GM12891 (cell line): ENCODE results near the gene MRPL44.

Experiments
- DNase-seq: peaks from one replicate; pipeline ENCODE4 v3.0.0; 2011; ENCODE audit warnings: low spot score; ENCODE audit not compliant: insufficient read length
- FAIRE-seq: peaks from 2 replicates; lab custom pipeline; 2011; peaks lifted over from hg19 to GRCh38; lab: Jason Lieb, UNC
- PAX5 ChIP-seq: IDR thresholded peaks from 2 replicates; pipeline ENCODE4 v1.6.1; 2011; ENCODE audit warnings: low read length, moderate library complexity, mild to moderate bottlenecking; ENCODE audit not compliant: insufficient read depth, severe bottlenecking
- POLR2A ChIP-seq: IDR thresholded peaks from 2 replicates; pipeline ENCODE4 v1.6.1; 2011; ENCODE audit warnings: low read depth, low read length, control low read depth
- POLR2AphosphoS5 ChIP-seq: IDR thresholded peaks from 2 replicates; pipeline ENCODE4 v1.6.1; 2011; ENCODE audit warnings: low read depth, low read length, control low read depth
- POU2F2 ChIP-seq: IDR thresholded peaks from 2 replicates; pipeline ENCODE4 v1.6.1; 2011; ENCODE audit warnings: low read depth, mild to moderate bottlenecking, control low read depth, low read length, moderate library complexity
- SPI1 ChIP-seq: IDR thresholded peaks from 2 replicates; pipeline ENCODE4 v1.6.1; 2011; ENCODE audit warnings: low read depth, low read length, control low read depth
- TAF1 ChIP-seq: IDR thresholded peaks from 2 replicates; pipeline ENCODE4 v1.6.1; 2011; ENCODE audit warnings: low read depth, low read length, control low read depth

MRPL44 gene

GRCh38 chr2:223981241-223981640 is 24.0 kb downstream of the MRPL44 start:
- no peak for FAIRE-seq
- TF ChIP-seq PAX5 (no peak), POU2F2 (no peak), POLR2AphosphoS5 (no peak), SPI1 (no peak), TAF1 (no peak), POLR2A (no peak)
- no peak for DNase-seq

GRCh38 chr2:223989206-223989855 is 32.1 kb downstream of the MRPL44 start:
- DNase-seq, result no peak

DNA sequence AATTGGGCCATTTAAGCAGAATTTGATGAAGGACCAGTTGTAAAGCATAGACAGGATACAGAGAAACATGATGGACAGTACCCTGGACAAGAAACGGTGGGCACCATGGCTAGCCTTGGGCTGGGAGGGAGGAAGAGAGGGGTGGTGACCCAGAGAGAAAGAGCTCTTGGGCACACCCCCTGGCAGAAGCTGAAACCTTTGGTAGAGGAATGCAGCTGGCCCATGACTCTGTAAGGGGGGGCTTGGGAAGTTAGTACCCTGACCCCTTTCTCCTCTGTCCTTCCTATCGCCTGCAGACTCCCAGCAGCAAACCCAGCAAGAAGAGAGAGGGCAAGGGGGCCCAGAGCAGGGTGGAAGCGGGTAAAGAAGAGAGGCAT is 32.6 kb downstream of the MRPL44 start:
- no peak for TF ChIP-seq PAX5
- TF ChIP-seq POU2F2, result no peak
- TF ChIP-seq TAF1, result no peak
- no peak for TF ChIP-seq SPI1
- no peak for TF ChIP-seq POLR2A
- FAIRE-seq (no peak), DNase-seq (no peak)

More at GRCh38 chr2:223989206-223989855, 32.1 kb downstream of the MRPL44 start:
- FAIRE-seq, result no peak
- TF ChIP-seq POLR2A (no peak), TAF1 (no peak), POLR2AphosphoS5 (no peak), SPI1 (no peak), PAX5 (no peak), POU2F2 (no peak)

DNA sequence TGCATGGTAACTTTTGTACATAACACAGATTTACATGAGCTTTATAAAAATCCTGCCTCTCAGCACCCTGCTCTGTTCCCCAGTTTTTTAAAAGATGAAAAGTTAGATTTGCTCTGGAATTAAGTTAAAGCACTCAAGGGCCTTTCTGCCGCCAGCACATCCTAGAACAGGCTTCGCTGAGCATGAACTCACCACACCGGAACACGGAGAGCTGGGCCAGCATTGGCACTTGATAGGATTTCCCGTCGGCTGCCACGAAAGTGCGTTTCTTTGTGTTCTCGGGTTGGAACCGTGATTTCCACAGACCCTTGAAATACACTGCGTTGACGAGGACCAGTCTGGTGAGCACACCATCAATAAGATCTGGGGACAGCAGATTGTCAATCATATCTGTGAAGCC is 34.3 kb downstream of the MRPL44 start:
- FAIRE-seq (no peak), DNase-seq (no peak)
- TF ChIP-seq TAF1, result no peak
- no peak for TF ChIP-seq POLR2AphosphoS5
- no peak for TF ChIP-seq PAX5
- no peak for TF ChIP-seq POLR2A
- no peak for TF ChIP-seq POU2F2
- no peak for TF ChIP-seq SPI1

DNA sequence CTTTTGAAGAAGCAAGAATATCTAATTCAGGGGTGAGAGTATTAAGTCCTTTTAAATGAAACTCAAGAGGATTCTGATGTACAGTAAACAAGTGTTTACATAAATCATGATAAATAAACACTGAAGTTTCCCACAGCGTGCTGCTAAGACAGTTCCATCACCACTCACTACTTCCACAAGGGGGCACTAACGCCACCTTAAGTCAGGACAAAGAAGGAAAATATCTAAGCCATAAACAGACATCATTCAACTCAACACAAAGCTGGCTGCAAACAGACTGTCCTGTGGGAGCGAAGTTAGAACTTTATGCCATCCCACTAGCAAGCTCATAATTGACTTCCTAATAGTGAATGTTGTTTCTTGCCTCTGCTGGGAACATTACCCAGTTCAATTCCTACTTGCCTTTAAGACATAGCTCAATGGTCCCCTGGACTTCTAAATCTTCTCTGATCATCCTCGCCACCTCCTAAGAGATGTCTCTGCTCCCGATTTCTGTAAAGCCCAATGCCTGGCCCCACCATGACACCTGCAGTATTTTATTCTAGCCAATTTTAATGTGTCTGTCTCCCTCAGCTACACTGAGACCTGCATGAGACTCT is 36.5 kb downstream of the MRPL44 start:
- peak; percentile 93 for FAIRE-seq
- TF ChIP-seq PAX5, result no peak
- no peak for TF ChIP-seq SPI1
- TF ChIP-seq POLR2A, result no peak
- no peak for TF ChIP-seq POLR2AphosphoS5
- TF ChIP-seq POU2F2, result no peak
- no peak for TF ChIP-seq TAF1

DNA sequence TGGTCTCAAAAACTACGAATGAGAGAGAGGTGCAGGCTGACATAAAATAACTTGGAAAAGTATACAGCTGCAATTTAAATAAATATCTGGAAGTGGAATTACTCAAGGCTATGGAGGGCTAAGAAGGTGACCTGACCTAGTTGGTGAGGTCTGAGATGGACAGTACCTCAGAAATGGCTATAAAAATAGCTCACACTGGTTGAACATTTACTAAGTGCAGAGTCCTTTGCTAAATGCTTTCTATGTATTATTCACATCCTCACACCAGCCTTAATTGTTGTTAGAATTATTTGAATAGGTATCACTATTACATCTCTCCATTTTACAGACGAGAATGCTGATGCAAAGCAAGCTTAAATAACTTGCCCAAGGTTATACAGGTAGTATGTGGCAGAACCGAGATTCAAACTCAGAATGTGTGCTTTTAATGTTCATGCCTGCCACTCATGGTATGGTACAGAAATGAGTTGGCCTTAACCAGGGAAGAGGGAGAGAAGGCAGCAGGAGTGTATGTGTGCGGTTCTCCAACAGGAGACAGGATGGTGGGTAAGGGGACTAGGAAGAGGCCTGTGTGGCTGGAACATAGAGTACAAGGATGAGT is 37.4 kb downstream of the MRPL44 start:
- peak; percentile 60 for FAIRE-seq
- TF ChIP-seq POLR2A (no peak), TAF1 (no peak), PAX5 (no peak), SPI1 (no peak), POLR2AphosphoS5 (no peak), POU2F2 (no peak)
- DNase-seq, result no peak

More for the DNA sequence above, 36.5 kb downstream of the MRPL44 start:
- peak; percentile 45 for DNase-seq

- no peak for TF ChIP-seq POU2F2
- no peak for TF ChIP-seq POLR2A
- no peak for TF ChIP-seq POLR2AphosphoS5
- TF ChIP-seq SPI1, result no peak
- TF ChIP-seq TAF1, result no peak
- no peak for TF ChIP-seq PAX5
- no peak for DNase-seq
- FAIRE-seq, result no peak
Observed at GRCh38 chr2:223995569-223995968, 38.3 kb downstream of the MRPL44 start.

GRCh38 chr2:223996391-223996790 is 39.1 kb downstream of the MRPL44 start:
- no peak for TF ChIP-seq TAF1
- TF ChIP-seq PAX5, result no peak
- no peak for TF ChIP-seq SPI1
- no peak for TF ChIP-seq POU2F2
- FAIRE-seq, result no peak

GRCh38 chr2:223997938-223998337 is 40.7 kb downstream of the MRPL44 start:
- FAIRE-seq (no peak), DNase-seq (no peak)

More at GRCh38 chr2:223996391-223996790, 39.1 kb downstream of the MRPL44 start:
- no peak for DNase-seq

DNA sequence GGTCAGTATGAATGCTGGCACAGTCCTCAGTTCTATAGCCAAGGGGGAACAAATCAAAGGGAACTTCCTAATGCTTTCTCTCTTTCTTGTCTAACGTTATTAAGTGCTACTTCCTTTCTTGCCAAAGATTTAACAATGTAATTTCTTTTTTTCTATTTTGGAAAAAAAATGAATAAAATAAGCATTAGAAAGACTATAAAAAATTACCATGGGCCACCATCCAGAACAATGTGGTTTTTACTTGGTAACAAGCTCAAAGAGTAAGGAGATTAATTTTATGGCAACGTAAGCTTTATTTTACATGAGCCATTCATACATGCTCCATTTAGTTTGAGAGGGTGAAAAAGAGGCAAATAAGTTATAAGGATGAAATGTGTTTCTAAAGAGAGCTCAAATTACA is 41.7 kb downstream of the MRPL44 start:
- no peak for FAIRE-seq

More at GRCh38 chr2:223997938-223998337, 40.7 kb downstream of the MRPL44 start:
- TF ChIP-seq POU2F2 (no peak), TAF1 (no peak), SPI1 (no peak), PAX5 (no peak), POLR2A (no peak), POLR2AphosphoS5 (no peak)

More for the DNA sequence above, 41.7 kb downstream of the MRPL44 start:
- DNase-seq, result no peak
- TF ChIP-seq SPI1 (no peak), TAF1 (no peak), PAX5 (no peak), POU2F2 (no peak), POLR2A (no peak), POLR2AphosphoS5 (no peak)
